HG03196 (cell line): ENCODE measurements around the gene ALPK3.

ENCODE experiments used
- ATAC-seq: cut with Tn5 transposase; IDR thresholded peaks from one replicate; pipeline ENCODE4 v1.9.1; 2021; ENCODE audit not compliant: unreplicated experiment

Gene ALPK3

DNA sequence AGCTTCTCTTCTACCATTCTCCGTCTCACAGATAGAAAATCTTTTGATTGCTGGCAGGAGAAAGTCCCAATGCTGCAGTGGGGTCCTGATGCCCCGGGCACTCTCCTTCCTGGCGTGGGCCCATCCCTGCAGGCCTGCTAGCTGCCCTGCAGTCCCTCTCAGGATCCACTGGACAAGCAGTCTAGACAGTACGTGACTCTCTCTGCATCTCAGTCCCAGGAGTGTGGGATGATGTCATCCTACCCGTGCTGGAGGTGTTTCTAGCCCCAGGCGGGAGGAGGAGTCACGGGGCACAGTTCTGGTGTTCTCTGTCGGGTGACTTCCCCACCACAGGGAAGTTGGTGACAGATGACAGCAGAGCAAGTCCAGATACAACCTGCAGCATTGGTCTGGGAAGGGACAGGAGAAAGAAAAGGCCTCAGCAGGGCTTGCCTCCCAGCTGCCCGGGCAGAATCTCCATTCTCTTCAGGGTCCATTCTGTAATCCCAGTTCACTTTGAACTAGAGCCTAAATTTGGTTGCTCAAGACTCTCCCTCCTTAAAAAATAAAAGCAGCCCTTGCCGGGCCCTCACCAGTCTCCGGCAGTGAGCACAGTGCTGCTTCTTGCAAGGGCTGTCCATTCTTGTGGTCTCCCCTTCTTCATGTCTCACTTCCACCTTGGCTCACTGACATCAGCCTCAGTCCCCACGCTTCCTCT, 97.9 kb downstream of the ALPK3 start:
- peak; percentile 88 for ATAC-seq

DNA sequence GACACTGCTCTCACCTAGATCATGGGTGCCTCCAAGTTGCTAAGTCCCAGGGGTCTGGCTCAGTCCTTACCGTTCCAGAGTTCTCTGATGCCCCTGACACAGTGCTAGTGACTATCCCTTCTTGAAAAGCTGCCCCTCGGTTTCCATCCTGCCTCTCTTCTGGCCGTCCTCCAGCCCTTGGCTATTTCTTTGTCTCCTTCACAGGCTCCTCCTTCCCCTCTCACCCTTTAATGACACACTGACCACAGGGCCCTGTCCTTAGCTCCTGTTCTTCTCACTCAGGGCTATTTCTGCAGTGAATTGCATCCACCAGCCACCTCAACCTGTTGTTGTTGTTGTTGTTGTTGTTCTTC, 98.4 kb downstream of the ALPK3 start:
- peak; percentile 3 for ATAC-seq

DNA sequence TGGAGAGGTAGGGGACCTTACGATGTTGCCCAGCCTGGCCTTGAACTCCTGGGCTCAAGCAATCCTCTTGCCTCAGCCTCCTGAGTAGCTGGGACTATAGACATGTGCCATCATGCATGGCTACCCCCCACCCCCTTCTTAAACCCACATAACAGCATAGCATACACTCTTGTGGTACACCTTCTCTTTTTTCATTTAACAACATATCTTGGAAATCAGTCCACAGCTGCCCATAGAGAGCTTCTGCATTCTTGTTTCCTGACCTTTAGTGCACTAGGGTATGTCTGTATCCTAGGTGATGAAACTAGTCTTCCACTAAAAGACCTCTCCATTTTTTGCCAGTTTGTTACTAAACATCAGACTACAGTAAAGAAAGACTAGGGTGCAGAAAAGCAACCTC, 100.3 kb downstream of the ALPK3 start:
- ATAC-seq = no peak

DNA sequence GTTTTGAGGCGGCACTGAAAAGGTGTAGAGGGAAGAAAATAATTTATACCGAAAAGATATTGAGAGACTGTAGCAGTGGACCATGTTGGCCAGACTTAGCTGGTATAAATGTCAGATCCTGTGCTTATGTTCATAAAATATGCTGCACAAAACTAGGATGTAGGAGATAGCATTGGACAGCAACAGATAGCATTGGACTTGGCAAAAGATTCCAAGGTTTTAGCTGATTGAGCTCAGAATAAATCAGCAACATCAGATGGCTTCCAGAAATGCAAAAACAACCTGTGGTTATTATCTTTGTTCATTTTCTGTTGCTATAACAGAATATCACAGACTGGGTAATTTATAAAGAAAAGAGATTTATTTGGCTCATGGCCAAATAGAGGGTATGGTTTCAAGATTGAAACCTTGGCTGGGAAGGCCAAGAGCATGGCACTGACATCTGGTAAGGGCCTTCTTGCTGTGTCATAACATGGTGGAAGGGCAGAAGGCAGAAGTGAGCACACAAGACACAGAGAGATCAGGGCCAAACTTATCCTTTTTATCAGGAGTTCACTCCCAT, 102.0 kb downstream of the ALPK3 start:
- no peak for ATAC-seq

DNA sequence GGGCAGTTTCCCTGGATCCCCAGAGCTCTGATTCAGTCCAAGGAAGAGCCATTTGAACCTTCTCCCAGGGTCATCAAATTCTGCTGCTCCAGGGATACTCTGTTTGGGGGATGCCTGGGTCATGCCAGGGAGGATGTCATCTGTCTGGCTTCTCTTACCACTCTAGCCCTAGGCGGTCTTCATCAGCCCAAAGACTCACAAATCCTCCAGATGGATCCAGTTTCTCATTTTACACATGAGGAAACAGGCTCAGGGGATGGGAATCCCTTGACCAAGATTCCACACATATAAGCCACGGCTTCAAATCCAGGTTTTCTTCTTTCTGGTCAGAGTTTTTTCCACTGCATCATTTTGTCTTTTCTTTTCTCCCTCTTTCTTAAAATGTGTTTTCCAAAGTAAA, 104.0 kb downstream of the ALPK3 start:
- ATAC-seq = no peak

DNA sequence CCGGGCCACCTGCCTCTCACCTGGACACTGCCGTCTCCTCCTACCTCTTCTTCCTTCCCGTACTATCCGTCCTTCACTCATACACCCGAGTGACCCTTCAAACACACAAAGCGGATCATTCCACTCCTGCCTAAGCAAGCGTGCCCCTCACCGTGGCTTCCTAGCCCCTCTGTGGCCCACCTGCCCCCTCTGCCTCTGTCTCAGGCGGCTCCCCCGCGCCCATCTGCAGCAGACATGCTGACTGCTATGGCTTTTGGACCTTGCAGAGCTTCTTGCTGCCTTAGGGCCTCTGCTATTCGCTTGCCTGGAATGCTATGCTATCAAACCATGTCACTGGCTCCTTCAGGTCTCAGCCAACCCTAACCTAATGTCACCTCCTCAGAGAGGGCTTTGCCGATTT, 105.4 kb downstream of the ALPK3 start:
- ATAC-seq = no peak
